Measurements from ENCODE around the gene TMEM219.
"Not testable (repeated sequence)": the region's sequence is repeated elsewhere in the genome, so short reads cannot be mapped to it uniquely, and the experiment has no call there.

DNA sequence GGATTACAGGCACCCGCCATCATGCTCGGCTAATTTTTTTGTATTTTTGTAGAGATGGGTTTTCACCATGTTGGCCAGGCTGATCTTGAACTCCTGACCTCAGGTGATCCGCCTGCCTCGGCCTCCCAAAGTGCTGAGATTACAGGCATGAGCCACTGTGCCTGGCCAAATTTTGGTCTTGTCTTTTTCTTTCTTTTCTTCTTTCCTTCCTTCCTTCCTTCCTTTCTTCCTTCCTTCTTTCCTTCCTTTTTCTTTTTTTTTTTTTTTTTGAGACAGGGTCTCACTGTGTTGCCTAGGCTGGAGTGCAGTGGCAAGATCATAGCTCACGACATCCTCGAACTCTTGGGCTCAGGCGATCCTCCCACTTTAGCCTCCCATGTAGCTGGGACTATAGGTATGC lies 53.6 kb downstream of the TMEM219 start:
- TF ChIP-seq, protein P1, sequence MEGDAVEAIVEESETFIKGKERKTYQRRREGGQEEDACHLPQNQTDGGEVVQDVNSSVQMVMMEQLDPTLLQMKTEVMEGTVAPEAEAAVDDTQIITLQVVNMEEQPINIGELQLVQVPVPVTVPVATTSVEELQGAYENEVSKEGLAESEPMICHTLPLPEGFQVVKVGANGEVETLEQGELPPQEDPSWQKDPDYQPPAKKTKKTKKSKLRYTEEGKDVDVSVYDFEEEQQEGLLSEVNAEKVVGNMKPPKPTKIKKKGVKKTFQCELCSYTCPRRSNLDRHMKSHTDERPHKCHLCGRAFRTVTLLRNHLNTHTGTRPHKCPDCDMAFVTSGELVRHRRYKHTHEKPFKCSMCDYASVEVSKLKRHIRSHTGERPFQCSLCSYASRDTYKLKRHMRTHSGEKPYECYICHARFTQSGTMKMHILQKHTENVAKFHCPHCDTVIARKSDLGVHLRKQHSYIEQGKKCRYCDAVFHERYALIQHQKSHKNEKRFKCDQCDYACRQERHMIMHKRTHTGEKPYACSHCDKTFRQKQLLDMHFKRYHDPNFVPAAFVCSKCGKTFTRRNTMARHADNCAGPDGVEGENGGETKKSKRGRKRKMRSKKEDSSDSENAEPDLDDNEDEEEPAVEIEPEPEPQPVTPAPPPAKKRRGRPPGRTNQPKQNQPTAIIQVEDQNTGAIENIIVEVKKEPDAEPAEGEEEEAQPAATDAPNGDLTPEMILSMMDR (IDR thresholded peaks at IDR 0.05; ENCODE audit: low read length), result not testable (repeated sequence)
- not testable (repeated sequence) for TF ChIP-seq EZH2 (IDR thresholded peaks at IDR 0.05; ENCODE audit: borderline replicate concordance, low read length)
